Vagina (tissue), 2 donors: ENCODE data around the gene LPAR6. TPM values are rescaled to one million over a fixed set of nuclear protein-coding genes. Genes with fewer than 3 reads are reported as not detected.

Source experiments
- DNase-seq, 2 donors: peaks; one replicate each; pipeline ENCODE4 v3.0.0-alpha.2; 2017; ENCODE audit errors: extremely low spot score in 2 of 2
- H3K27ac ChIP-seq: fragments of 200-600 bp; sonication (generic); one replicate; pipeline ENCODE4 v1.5.1; 2019
- H3K27me3 ChIP-seq: fragments of 200-600 bp; sonication (generic); one replicate; pipeline ENCODE4 v1.5.1; 2019
- H3K36me3 ChIP-seq, 2 donors: fragments of 200-600 bp; sonication (generic); one replicate each; pipeline ENCODE4 v1.5.1; 2017 to 2019
- H3K4me1 ChIP-seq: fragments of 200-600 bp; sonication (generic); one replicate; pipeline ENCODE4 v1.5.1; 2019
- H3K4me3 ChIP-seq, 2 donors: fragments of 200-600 bp; sonication (generic); 1 replicate in 1 of 2; 2 replicates in 1 of 2; pipeline ENCODE4 v1.5.1; 2016 to 2019
- H3K9me3 ChIP-seq: fragments of 200-600 bp; sonication (generic); one replicate; pipeline ENCODE4 v1.5.1; 2019
- CTCF ChIP-seq, 3 experiments: fragments of 450-650 bp in 2 of 3; fragments of 200-600 bp in 1 of 3; sonication (generic) in 1 of 3; IDR thresholded peaks; one replicate each; pipeline ENCODE4 v1.5.1; 2017 to 2019; ENCODE audit warnings: antibody characterized with exemption in 3 of 3, mild to moderate bottlenecking in 2 of 3, moderate library complexity in 2 of 3
- POLR2A ChIP-seq, 2 donors: fragments of 450-650 bp; IDR thresholded peaks; one replicate each; pipeline ENCODE4 v1.6.1; 2017; ENCODE audit warnings: antibody characterized with exemption in 2 of 2, mild to moderate bottlenecking in 2 of 2, moderate library complexity in 2 of 2
- POLR2AphosphoS5 ChIP-seq, 2 donors: sonication (generic); formaldehyde crosslinking; IDR thresholded peaks; one replicate each; pipeline ENCODE4 v1.9.0; 2017; ENCODE audit warnings: antibody characterized with exemption in 2 of 2, mild to moderate bottlenecking in 2 of 2, low read depth in 1 of 2; ENCODE audit not compliant: insufficient read depth in 1 of 2
- intact Hi-C: fragments of 100-400 bp; cut with DNase I; formaldehyde crosslinking; loops from one replicate; pipeline ENCODE4 v1.15.1; 2023
- total RNA-seq: library from RNA; depleted of rRNA; stranded (reverse); fragments of >200 nt; gene quantifications from one replicate; pipeline ENCODE4 v1.2.3, GENCODE V29; 2016

LPAR6 gene
- total RNA-seq, 1 donor from 2014 or later = 43.2 TPM

DNA sequence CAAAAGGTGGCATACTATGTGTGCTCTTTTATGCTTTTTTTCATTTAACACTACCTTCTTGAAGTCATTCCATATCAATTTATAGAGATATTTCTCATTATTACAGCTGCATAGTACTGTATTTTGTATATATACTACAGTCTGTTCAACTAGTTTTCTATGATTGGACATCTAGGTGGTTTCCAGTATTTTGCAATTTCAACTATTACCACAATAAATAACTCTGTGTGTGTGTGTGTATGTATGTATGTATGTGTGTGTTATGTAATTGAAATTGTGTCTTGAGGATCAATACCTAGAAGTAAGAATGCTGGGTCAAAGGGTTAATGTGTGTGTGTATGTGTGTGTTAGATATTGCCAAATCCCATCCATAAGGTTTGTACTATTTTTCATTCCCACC, 7.0 kb downstream of the LPAR6 start:
- no peaks in the 10 kb centered on the region for H3K36me3 ChIP-seq
- TF ChIP-seq CTCF (IDR thresholded peaks at IDR 0.05) (no peak), POLR2AphosphoS5 (IDR thresholded peaks at IDR 0.05; ENCODE audit: insufficient read depth in 1 of 2, low read depth in 1 of 2) (no peak), POLR2A (IDR thresholded peaks at IDR 0.05) (no peak)
- peak overlapping the region; percentile 88 for H3K27ac ChIP-seq
- no peak overlapping the region for H3K4me3 ChIP-seq
- DNase-seq = no peak
- peaks cover 87% of the 10 kb centered on the region for H3K4me1 ChIP-seq
- intact Hi-C loops = no loop called here
- no peaks in the 10 kb centered on the region for H3K27me3 ChIP-seq
- H3K9me3 ChIP-seq = no peaks in the 10 kb centered on the region

- Histone ChIP-seq H3K27me3 (no peaks in the 10 kb centered on the region), H3K4me1 (peaks cover 92% of the 10 kb centered on the region), H3K36me3 (no peaks in the 10 kb centered on the region), H3K27ac (peak overlapping the region; percentile 88), H3K9me3 (no peaks in the 10 kb centered on the region), H3K4me3 (no peak overlapping the region)
- TF ChIP-seq POLR2AphosphoS5 (IDR thresholded peaks at IDR 0.05; ENCODE audit: insufficient read depth in 1 of 2, low read depth in 1 of 2) (peak in 1 of 2 donors; percentile 19), POLR2A (IDR thresholded peaks at IDR 0.05) (no peak), CTCF (IDR thresholded peaks at IDR 0.05) (no peak)
- intact Hi-C loops = no loop called here
- no peak for DNase-seq
Observed at GRCh38 chr13:48404952-48405351, 8.0 kb downstream of the LPAR6 start.

DNA sequence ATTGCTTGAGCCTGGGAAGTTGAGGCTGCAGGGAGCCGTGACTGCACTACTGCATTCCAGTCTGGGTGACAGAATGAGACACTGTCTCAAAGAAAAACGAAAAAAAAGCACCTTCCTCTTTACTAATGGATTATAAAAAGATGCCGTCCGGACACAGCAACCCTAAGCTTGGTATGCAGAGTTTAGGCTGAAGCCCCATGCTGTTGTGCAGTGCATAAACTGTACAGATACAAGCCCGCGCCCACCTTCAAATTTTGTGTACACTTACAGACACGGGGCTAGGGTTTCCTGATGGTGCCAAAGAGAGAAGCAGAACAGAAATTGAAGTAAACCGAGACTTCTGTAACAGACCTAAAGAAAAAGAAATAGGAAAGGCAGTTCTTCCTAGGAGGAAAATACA, 9.0 kb downstream of the LPAR6 start:
- Histone ChIP-seq H3K9me3 (no peaks in the 10 kb centered on the region), H3K36me3 (no peaks in the 10 kb centered on the region), H3K4me1 (peaks cover 95% of the 10 kb centered on the region), H3K27me3 (no peaks in the 10 kb centered on the region), H3K4me3 (peak overlapping the region; percentile 10 to 25), H3K27ac (peak overlapping the region; percentile 88)
- TF ChIP-seq CTCF (IDR thresholded peaks at IDR 0.05) = no peak
- TF ChIP-seq POLR2AphosphoS5 (IDR thresholded peaks at IDR 0.05; ENCODE audit: insufficient read depth in 1 of 2, low read depth in 1 of 2) = no peak
- no peak for TF ChIP-seq POLR2A (IDR thresholded peaks at IDR 0.05)
- intact Hi-C loops = no loop called here
- DNase-seq = no peak

DNA sequence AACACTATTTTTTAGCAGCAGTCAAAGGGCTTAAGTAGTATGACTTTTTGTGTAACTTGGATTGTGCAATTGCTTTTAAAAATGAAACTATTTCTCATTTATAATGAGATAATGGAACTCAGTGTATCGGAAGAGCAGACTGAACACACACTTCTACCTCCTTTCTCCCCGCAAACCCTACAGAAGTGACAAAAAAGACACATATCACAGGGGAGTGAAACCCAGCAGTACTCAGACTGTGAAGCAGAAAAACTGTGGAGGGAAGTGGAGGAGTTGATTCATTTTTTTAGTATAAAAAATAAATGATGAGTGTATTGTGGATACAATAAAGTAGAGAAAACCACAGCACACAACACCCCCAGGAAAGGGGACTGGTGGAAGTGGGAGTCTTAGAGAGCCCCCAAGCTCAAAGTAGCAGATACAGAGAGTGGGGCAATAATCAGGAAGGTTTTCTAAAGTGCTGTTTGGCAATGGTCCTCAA, 9.7 kb downstream of the LPAR6 start:
- DNase-seq = no peak
- Histone ChIP-seq H3K4me1 (peaks cover 94% of the 10 kb centered on the region), H3K27ac (peak overlapping the region; percentile 88), H3K36me3 (no peaks in the 10 kb centered on the region), H3K4me3 (peak overlapping the region; percentile 10 to 25), H3K9me3 (no peaks in the 10 kb centered on the region), H3K27me3 (no peaks in the 10 kb centered on the region)
- intact Hi-C loops = no loop called here
- TF ChIP-seq POLR2A (IDR thresholded peaks at IDR 0.05) = peak in 1 of 2 donors; percentile 60
- TF ChIP-seq CTCF (IDR thresholded peaks at IDR 0.05) = no peak
- TF ChIP-seq POLR2AphosphoS5 (IDR thresholded peaks at IDR 0.05; ENCODE audit: insufficient read depth in 1 of 2, low read depth in 1 of 2) = peak in 1 of 2 donors; percentile 68

- Histone ChIP-seq H3K9me3 (no peaks in the 10 kb centered on the region), H3K4me3 (no peak overlapping the region), H3K27me3 (no peaks in the 10 kb centered on the region), H3K27ac (peak overlapping the region; percentile 88), H3K4me1 (peaks cover 93% of the 10 kb centered on the region), H3K36me3 (no peaks in the 10 kb centered on the region)
- TF ChIP-seq POLR2A (IDR thresholded peaks at IDR 0.05) (no peak), POLR2AphosphoS5 (IDR thresholded peaks at IDR 0.05; ENCODE audit: insufficient read depth in 1 of 2, low read depth in 1 of 2) (no peak), CTCF (IDR thresholded peaks at IDR 0.05) (no peak)
- intact Hi-C loops = no loop called here
- DNase-seq = no peak
Observed at GRCh38 chr13:48402325-48402932, 10.5 kb downstream of the LPAR6 start.
